Progenitor cell of endocrine pancreas (in vitro differentiated cells): ENCODE measurements around the gene CAMK1D. TPM values are rescaled to one million over a fixed set of nuclear protein-coding genes. Genes with fewer than 3 reads are reported as not detected.

Source experiments
- DNase-seq: peaks from one replicate; pipeline ENCODE4 v3.0.0; 2021; ENCODE audit warnings: low spot score; ENCODE audit not compliant: unreplicated experiment
- H3K27ac Mint-ChIP-seq: 2 replicates; pipeline ENCODE4 v1.8.0; 2021; ENCODE audit warnings: mild to moderate bottlenecking, moderate library complexity, mixed read lengths
- H3K27me3 Mint-ChIP-seq: 2 replicates; pipeline ENCODE4 v1.8.0; 2021; ENCODE audit warnings: mixed read lengths
- H3K36me3 Mint-ChIP-seq: 2 replicates; pipeline ENCODE4 v1.8.0; 2022; ENCODE audit warnings: mixed read lengths; ENCODE audit not compliant: insufficient read depth
- H3K4me1 Mint-ChIP-seq: 2 replicates; pipeline ENCODE4 v1.8.0; 2021; ENCODE audit warnings: low read depth, mixed read lengths
- H3K4me3 Mint-ChIP-seq: 2 replicates; pipeline ENCODE4 v1.8.0; 2021; ENCODE audit warnings: low read depth, mild to moderate bottlenecking, moderate library complexity, mixed read lengths
- H3K9me3 Mint-ChIP-seq: 2 replicates; pipeline ENCODE4 v1.8.0; 2021; ENCODE audit warnings: low read depth, mixed read lengths
- total RNA-seq: library from RNA; stranded (reverse); gene quantifications from 2 replicates; pipeline ENCODE4 v1.2.1, GENCODE V29; 2021
- TF ChIP-seq, protein P1 (sequence below): fragments of 200-600 bp; sonication (generic); IDR thresholded peaks from one replicate; pipeline ENCODE4 v1.5.0; 2021; ENCODE audit warnings: antibody characterized with exemption, mild to moderate bottlenecking; ENCODE audit not compliant: unreplicated experiment

Gene CAMK1D
- total RNA-seq, 1 donor from 2014 or later, result 10.8 TPM

DNA sequence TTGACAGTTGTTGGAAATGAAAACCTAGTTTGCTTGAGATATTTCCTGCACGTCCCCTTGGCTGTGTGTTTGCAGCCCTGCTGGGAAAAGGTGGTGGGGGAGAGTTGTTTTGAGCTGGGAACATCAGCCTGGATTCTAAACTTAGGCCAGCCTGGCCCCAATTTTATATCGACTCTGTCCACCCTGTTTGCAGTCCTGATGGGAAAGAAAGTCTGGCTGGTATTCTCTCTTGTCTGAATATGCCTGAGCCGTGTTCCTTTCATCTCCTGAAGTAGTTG, 473.5 kb downstream of the CAMK1D start:
- DNase-seq, result no peak
- H3K36me3 Mint-ChIP-seq, result no peaks in the 10 kb centered on the region
- no peak overlapping the region for H3K27ac Mint-ChIP-seq
- no peaks in the 10 kb centered on the region for H3K9me3 Mint-ChIP-seq
- no peak overlapping the region for H3K4me3 Mint-ChIP-seq
- H3K27me3 Mint-ChIP-seq, result peaks cover 7% of the 10 kb centered on the region
- TF ChIP-seq, protein P1, sequence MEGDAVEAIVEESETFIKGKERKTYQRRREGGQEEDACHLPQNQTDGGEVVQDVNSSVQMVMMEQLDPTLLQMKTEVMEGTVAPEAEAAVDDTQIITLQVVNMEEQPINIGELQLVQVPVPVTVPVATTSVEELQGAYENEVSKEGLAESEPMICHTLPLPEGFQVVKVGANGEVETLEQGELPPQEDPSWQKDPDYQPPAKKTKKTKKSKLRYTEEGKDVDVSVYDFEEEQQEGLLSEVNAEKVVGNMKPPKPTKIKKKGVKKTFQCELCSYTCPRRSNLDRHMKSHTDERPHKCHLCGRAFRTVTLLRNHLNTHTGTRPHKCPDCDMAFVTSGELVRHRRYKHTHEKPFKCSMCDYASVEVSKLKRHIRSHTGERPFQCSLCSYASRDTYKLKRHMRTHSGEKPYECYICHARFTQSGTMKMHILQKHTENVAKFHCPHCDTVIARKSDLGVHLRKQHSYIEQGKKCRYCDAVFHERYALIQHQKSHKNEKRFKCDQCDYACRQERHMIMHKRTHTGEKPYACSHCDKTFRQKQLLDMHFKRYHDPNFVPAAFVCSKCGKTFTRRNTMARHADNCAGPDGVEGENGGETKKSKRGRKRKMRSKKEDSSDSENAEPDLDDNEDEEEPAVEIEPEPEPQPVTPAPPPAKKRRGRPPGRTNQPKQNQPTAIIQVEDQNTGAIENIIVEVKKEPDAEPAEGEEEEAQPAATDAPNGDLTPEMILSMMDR, result no peak
- H3K4me1 Mint-ChIP-seq, result no peaks in the 10 kb centered on the region

DNA sequence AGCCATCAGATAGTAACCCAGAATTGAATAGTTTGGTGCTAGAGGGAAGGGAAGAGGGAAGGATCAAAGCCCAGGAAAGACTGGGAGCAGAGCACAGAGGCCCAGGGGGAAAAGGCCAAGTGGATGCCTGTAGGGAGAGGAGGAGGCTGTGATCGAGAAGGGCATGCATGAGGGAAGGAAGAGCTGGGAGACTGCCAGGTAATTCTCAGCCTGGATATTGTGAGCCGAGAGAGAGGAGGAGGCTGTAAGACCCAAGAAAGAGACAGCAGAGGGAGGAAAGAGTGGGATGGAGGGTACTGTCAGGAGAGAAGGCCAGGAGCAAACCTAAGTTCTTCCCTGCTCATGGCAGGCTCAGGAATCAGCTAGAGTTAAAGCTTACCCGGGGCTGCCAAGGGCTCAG, 474.0 kb downstream of the CAMK1D start:
- Mint-ChIP-seq H3K9me3 (no peaks in the 10 kb centered on the region), H3K27ac (no peak overlapping the region), H3K4me3 (no peak overlapping the region), H3K4me1 (no peaks in the 10 kb centered on the region), H3K36me3 (peaks cover 1% of the 10 kb centered on the region), H3K27me3 (peaks cover 7% of the 10 kb centered on the region)
- no peak for DNase-seq
- TF ChIP-seq, protein P1, result no peak

DNA sequence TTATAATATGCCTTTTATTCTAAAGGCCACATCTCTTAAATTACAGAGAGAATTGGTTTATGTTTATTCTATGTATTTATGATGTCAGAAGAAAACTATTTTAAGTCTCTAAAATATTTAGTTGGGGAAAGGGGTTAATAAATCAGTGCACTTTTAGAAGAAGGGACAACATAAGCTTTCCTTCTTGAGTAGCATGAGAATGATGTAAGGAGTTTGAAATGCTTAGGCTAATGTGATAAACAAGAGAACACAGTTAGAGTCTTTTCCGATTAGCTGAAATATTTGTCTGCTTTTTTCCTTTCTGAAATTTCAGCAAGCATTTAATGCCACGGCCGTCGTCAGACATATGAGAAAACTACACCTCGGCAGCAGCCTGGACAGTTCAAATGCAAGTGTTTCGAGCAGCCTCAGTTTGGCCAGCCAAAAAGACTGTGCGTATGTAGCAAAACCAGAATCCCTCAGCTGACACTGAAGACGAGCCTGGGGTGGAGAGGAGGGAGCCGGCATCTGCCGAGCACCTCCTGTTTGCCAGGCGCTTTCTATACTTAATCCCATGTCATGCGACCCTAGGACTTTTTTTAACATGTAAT, 476.0 kb downstream of the CAMK1D start:
- H3K36me3 Mint-ChIP-seq, result peaks cover 1% of the 10 kb centered on the region
- no peaks in the 10 kb centered on the region for H3K9me3 Mint-ChIP-seq
- H3K27me3 Mint-ChIP-seq, result peaks cover 7% of the 10 kb centered on the region
- H3K4me1 Mint-ChIP-seq, result no peaks in the 10 kb centered on the region
- no peak overlapping the region for H3K4me3 Mint-ChIP-seq
- TF ChIP-seq, protein P1, result no peak
- DNase-seq, result no peak
- no peak overlapping the region for H3K27ac Mint-ChIP-seq

DNA sequence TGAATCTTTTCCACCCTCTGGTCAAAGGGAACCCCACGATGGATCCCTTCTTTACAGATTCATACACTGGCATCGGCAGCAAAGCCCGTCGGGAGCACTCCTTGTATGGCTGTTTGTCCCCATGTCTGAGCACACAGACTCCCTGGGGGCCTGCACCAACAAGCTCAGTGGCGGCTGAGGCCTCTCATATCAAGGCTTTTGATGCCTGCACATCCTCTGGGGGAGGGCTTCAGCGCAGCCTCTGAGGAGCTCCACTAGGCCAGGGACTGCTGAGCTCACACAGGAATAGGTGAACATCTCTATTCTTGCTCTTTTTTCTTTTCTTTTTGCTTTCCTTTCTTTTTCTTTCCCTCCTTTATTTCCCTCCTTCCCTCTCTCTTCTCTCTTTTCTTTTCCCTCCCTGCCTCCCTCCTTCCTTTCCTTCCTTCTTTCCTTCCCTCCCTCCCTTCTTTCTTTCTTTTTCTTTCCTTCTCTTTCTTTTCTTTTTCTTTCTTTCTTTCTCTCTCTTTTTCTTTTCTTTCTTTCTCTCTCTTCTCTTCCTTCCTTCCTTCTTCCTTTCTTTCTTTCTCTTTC, 477.5 kb downstream of the CAMK1D start:
- TF ChIP-seq, protein P1, result no peak
- peaks cover 1% of the 10 kb centered on the region for H3K36me3 Mint-ChIP-seq
- H3K27ac Mint-ChIP-seq, result no peak overlapping the region
- H3K4me3 Mint-ChIP-seq, result no peak overlapping the region
- no peaks in the 10 kb centered on the region for H3K9me3 Mint-ChIP-seq
- H3K4me1 Mint-ChIP-seq, result no peaks in the 10 kb centered on the region
- no peak for DNase-seq
- H3K27me3 Mint-ChIP-seq, result peaks cover 7% of the 10 kb centered on the region

DNA sequence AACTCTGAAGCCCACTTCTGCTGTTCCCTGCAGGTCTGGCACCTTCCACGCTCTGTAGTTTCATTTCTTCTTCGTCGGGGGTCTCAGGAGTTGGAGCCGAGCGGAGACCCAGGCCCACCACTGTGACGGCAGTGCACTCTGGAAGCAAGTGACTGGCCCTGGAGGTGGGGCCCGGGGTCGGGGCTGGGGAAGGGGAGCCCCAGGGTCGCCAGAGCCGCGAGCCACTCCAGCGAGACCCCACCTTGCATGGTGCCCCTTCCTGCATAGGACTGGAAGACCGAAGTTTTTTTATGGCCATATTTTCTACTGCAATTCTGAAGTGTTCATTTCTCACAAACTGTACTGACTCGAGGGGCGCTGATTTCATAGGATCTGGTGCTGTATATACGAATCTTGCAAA, 479.4 kb downstream of the CAMK1D start:
- Mint-ChIP-seq H3K27me3 (peaks cover 4% of the 10 kb centered on the region), H3K9me3 (no peaks in the 10 kb centered on the region), H3K4me1 (no peaks in the 10 kb centered on the region), H3K36me3 (peaks cover 1% of the 10 kb centered on the region), H3K27ac (no peak overlapping the region), H3K4me3 (no peak overlapping the region)
- TF ChIP-seq, protein P1, result no peak
- DNase-seq, result no peak
